HG03095 (cell line): ENCODE results near the gene LRRC49.
"Not testable (repeated sequence)": the region's sequence is repeated elsewhere in the genome, so short reads cannot be mapped to it uniquely, and the experiment has no call there.

Experiments
- ATAC-seq: cut with Tn5 transposase; IDR thresholded peaks from one replicate; pipeline ENCODE4 v1.9.1; 2021; ENCODE audit warnings: moderate library complexity; ENCODE audit not compliant: unreplicated experiment

Gene LRRC49

DNA sequence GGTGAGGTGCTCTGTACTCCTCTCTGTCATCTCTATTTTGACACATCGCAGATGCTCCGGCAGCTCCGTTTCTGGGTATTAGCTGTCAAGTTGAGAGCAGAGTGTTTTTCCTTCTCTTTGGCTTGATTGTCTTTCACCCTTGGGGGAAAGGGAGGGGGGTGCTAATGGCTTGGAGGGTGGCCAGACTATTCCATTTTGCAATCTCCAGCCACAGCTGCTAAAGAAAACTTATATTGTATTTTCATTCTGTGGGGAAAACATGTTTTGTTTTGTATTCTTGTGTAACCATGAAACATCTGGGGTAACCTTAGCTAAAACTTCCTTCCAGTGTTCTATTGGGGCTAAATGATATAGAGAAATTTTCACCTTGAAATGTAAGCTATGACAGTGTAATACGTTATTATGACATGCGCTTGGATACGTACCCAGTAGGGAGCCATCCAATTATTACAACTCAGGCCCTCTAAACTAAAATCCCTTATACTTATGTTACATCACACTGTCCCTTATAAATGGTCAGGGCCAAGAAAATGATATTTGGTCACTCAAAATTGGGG lies 24.6 kb upstream of the LRRC49 start:
- ATAC-seq, result no peak

DNA sequence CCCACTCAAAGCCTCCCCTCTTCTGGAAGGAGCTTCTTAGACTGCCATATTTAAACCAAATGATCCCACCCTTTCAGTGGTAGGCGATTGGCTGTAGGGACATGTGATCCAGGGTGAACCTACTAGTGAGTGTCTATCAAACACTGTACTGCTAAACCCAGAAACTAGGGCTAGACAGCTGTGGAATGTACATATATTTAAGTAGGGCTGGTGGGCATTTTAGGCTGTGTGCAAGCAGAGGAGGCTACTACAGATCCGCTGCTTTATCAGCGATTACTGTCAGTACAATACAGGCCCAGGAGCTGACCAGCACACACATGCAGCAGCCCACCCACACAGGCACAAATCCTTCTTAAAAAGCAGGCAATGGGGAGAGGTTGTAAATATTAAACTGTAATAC lies 23.3 kb upstream of the LRRC49 start:
- no peak for ATAC-seq

DNA sequence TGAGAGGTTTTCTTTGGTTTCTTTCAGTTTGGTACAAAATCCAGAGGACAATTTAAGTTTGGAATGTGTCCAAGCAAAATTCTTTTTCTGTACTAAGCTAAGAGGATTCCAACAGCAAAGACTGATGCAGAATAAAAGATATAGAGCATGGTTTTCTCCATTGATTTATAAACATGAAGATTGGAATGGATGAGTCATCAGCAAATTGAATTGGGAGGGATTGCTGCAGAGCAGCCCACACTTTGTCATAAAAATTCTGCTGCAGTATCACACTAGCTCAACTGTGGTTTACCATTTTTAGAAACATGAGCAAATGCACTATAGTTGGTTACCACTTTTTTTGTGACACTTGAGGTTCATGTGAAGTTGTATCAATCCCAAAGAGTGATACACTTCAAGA lies 22.6 kb upstream of the LRRC49 start:
- no peak for ATAC-seq

DNA sequence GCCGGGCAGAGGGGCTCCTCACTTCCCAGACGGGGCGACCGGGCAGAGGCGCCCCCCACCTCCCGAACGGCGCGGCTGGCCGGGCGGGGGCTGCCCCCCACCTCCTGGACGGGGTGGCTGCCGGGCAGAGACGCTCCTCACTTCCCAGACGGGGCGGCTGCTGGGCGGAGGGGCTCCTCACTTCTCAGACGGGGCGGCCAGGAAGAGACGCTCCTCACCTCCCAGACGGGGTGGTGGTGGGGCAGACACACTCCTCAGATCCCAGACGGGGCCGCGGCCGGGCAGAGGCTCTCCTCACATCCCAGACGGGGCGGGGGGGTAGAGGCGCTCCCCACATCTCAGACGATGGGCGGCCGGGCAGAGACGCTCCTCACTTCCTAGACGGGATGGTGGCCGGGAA lies 21.1 kb upstream of the LRRC49 start:
- not testable (repeated sequence) for ATAC-seq

DNA sequence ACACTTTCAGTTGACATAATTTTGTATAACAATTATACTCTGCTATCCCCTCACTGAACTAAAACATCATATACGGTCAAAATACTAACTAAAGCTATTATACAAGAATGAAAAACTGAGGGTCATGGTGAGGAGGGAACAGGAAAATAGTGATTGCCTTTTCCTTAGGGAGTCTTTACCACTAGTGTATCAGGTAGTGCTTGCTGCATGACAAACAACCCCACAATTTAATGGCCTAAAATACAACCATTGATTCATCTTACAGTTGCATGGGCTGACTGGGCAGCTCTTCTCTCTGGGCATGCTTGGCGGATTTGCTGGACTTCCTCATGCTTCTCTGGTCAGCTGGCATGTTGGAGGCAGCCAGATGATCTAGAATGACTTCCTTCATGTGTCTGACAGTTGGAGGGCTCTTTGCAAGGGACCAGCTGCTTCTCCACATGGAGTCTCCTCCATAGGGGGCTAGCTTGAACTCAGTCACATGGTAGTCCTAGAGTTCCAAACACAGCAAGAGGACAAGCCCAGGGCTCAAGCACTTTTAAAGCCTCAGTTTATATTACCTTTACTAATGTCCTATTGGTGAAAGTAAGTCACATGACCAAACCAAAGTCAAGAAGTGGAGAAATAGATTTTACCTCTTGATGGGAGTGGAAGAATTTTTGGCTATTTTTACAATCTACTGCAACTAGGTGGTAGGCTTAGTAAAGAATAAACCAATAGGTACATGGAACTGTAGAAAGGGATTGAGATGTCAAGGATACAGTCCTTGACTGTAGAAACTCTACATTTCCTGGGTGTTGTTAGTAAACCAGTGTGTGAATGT lies 19.2 kb upstream of the LRRC49 start:
- ATAC-seq, result no peak

DNA sequence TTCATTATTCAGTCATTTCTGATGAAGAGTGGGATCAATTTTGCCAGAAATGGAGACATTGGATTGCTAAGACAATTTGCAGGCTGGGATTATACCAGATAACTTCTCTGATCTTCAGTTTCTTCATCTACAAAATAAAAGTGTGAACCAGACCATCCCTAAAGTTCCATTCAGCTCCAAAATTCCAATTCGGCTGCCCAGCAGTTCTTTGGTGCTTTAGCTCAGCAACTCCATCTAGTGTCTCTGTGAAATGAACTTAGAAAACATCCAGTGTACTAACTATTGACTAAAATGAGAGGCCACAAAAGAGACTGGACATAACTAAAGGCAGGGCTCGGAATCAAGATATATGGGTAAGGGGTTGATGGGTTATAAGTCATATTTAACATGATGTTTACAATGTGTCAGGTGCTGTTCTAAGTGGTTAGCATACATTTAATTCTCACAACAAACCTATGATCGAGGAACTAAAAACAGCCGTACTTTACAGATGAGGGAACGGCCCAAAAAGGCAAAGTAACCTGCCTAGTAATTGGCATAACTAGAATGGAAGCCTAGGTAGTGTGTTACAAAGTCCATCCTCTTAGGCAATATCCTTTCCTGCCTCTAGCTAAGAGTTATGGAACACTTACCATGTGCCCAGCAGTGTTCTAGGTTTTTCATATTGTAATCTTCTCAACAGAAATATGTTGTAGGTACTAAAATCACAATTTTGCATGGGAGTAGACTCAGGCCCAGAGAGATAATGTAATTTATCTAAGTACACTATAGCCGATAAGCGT lies 17.4 kb upstream of the LRRC49 start:
- ATAC-seq, result no peak

DNA sequence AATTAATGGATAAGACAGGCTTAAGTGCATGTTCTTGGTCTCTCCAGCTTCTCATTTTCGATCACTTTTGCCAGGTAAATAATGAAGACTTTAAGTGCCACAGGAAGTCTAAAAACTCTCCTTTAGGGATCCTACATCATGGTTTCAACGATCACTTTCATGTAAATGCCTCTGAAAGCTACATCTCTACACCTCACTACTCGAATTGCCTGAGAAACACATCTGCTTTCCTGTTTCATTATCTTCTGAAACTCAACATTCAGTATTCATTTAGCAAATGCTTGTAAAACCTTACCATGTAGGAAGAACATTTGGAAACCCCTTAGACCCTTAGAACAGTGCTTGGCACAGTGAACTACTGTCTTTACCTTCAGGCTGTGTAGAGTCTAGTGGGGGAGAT lies 16.6 kb upstream of the LRRC49 start:
- no peak for ATAC-seq

DNA sequence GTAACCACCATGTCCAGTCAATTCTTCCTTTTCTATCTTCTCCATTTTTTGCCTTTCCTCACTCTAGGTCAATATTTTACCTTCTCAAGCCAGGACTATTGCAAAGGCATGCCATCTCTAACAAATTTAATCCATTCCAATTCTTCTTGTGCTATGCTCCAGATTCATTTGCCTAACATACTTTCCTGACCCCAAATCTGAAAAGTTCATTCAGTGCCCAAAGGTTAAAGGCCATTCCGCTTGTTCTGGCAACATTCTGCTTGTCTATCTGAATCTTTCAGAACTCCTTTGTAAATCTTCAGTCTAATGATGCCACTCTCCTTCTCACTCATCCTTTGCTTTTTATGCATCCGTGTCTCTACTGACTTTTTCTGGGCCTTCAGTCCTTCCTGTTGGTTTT lies 15.9 kb upstream of the LRRC49 start:
- ATAC-seq, result no peak

DNA sequence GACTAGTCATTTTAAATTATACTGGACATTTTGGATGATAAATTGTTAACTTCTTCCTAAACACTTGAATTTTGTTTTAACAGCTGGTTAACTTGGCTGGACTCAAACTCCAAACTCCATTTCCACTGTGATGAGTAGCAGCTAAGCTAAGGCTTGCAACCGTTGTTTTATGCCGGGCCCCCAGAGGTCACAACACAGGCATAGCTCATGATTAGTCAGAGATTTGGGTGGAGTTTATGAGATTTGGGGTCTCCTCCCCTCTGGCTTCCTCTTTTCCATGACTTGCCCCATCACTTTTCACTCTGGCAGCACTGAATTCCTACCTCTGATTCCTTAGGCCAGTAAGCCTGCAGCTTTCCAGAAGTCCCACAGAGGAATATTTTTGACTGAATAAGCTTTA lies 13.2 kb upstream of the LRRC49 start:
- no peak for ATAC-seq

DNA sequence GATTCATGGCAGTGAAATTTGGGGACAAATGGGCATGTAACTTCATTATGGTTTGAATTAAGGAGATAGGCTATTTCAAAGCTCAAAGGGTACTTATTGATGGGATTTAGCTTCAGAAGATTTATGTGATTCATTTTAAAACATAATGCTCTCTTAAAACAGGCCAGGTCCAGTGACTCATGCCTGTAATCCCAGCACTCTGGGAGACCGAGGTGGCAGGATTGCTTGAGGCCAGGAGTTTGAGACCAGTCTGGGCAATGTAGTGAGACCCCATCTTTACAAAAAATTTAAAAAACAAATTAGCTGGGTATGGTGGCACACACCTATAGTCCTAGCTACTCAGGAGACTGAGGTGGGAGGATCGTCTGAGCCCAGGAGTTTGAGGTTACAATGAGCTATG lies 11.8 kb upstream of the LRRC49 start:
- ATAC-seq, result no peak

DNA sequence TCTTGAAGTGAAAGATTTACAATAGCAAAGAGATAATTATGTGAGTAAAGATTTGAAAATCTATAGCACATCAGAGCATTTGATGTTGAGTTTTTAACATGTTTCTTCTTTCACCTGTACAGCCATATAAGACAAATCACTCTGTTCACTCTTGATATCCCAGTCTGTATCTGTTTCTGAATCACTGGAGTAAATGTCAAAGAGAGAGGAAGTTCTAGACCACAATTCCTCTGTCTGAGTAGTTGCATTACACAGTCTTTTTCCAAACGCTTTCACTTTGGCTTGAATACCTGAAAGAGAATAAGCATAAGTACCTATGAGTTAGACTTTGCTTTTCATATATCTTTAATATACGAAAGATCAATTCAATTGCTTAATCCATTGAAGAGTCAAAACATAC lies 10.3 kb upstream of the LRRC49 start:
- no peak for ATAC-seq

DNA sequence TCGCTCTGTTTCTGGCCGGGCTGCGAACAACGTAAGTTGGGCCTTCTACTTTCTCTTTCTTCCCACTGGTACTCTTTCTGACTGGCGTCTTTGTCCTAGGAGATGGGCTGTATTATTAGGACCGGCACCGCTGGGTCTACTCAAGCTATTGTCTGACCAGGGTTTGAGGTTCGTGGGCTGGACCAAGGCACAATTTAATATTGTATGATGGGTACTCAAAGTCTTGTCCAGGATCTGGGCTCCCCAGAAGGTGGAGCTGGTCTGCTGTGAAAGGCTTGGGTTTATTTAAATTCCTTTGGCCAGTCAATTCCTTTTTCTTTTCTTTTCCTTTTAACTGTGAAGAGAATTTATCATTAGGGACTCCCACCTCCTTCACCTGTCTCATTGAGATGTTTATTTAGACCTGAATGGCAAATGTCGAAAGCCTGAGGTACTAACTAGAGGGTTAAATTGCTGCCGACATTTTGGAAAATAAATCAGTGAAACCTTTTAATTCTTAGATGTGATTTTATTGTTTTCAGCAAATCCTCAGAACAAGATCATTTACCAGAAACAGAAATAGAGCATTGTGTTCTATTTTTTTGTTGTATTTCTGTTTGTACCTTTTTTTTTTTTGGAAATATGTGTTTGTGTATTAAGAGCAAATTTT lies 410 bp downstream of the LRRC49 start:
- peak; percentile 19 for ATAC-seq

DNA sequence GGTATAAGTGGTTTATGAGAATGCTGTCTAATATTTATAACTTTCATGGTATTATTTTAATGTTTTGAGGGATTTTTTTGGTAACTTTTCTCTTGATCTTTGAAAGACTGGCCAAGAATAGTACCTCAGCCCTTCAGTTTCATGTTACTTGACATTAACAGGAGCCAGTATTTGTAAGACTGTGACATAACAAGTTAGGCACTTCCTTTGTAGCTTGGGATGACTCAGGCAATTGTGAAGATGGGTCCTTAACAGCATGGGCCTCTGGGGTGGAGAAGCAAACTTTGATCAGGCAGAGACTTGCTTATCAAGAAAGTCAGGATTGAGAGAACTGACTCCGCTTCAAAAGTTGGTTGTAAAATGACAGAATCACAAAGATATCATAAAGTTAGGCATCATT lies 9.5 kb downstream of the LRRC49 start:
- ATAC-seq, result no peak

DNA sequence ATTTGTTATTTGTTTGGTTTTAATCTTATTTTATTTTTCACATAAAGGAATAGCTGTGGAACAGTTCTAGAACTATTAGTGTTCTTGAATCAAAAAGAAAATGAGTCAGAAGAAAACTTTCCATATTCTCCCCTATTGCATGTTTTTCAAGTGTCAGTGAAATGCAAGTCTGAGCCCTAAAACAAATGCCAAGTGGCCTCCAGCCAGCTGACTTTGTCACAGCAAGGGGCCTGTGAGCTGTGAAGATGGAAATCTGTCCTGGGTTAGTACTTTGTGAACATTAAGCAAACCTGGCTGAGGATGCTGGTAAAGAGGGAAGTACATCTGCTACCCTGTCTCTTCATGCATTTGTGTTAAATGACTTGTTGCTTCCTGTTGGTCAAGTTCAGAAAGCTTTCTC lies 14.2 kb downstream of the LRRC49 start:
- ATAC-seq, result no peak

DNA sequence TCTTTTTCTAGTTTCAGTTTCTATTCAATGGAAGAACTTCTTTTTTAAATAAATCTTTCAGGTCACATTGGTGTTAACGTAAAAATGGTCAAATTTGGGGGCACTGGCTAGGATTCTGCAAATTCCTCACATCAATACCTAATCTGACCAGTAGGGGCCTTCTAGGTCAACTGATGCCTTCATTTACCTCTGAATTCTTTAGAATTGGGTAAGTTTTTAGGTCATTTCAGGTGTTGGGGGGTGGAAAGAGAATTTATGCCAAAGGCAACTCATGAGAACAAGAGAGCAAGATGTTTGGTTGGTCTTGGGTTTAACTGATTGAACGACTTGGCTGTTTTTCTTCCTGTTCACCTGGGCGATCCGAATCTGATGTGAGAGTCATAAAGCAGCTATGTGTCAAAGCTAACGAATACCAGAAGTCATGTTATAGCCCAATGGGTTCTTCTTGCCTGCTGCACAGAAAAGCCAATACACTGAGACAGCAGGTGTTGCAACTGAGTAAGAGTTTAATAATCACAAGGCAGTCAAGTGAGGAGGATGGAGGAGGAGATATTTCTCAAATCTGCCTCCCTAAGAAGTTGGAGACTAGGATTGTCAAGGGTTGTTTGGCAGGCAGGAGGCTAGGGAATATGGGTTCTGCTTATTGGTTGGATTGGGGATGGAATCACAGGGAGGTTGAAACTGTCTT lies 15.3 kb downstream of the LRRC49 start:
- ATAC-seq, result no peak

DNA sequence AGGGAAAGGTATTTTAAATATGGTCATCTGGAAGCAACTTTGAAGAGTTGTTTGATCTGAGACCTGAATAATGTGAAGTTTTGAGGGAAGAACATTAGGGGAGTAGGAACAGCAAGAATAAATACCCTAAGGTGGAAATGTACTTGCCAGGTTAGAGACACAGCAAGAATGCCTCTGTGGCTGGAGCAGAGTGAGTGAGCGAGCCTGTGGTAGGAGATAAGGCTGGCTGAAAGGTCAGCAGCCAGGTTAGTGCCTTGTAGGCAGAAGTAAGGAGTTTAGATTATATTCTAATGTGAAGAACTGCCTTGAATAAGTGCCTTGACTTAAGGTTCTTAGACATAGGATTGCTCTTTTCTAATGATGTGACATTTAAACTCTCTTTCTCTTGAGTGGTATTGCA lies 18.3 kb downstream of the LRRC49 start:
- no peak for ATAC-seq

DNA sequence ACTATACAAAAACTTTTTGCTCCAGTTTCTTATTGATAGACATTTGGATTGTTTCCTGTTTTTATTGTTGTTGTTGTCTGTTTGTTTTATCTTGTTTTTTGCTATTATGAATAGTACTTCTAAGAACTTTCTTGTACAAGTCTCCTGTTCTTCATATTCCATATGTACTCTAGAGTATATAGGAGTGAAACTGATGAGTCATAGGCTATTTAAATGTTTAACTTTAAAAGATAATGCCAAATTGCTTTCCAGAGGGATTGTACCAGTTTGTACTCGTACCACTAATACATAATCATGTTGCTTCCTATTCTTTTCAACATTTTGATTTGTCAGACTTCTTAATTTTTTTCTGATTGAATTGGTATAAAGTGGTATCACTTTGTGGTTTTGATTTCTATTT lies 19.6 kb downstream of the LRRC49 start:
- no peak for ATAC-seq

DNA sequence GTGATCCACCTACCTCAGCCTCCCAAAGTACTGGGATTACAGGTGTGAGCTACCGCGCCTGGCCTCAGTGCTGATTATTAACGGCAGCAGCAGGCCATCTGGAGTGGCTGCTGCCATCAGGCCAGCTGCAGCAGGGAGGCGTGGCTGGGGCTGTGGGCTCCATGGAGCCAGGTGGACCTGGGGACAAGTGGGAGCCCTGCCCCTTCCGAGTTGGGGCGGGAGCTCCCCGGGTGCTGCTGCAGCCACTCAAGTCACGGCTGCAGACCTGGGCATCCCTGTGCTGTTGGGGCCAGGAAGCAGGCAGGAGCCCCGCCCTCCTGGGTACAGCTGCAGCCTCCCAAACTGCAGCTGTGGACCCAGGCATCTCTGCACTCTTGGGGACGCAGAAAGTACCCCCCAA lies 23.9 kb downstream of the LRRC49 start:
- ATAC-seq, result no peak

DNA sequence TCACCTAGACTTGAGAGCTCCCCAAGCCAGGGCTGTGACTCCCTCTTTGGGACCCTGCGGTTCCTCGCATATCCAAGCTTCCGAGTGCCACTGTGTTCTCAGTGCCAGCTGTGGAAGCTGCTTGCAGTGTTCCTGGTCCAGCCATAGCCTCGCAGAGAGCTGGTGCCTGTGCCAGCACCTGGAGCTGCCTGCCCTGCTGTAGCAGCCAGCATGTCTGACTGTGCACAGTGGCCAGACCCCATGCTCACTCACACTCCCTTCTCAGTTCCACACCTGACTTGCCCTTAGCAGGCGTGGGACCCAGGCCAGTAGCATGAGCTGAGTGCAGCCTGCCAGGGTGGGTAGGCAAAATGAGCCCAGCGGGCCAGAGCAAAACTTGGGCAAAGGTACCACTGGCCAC lies 25.3 kb downstream of the LRRC49 start:
- no peak for ATAC-seq

DNA sequence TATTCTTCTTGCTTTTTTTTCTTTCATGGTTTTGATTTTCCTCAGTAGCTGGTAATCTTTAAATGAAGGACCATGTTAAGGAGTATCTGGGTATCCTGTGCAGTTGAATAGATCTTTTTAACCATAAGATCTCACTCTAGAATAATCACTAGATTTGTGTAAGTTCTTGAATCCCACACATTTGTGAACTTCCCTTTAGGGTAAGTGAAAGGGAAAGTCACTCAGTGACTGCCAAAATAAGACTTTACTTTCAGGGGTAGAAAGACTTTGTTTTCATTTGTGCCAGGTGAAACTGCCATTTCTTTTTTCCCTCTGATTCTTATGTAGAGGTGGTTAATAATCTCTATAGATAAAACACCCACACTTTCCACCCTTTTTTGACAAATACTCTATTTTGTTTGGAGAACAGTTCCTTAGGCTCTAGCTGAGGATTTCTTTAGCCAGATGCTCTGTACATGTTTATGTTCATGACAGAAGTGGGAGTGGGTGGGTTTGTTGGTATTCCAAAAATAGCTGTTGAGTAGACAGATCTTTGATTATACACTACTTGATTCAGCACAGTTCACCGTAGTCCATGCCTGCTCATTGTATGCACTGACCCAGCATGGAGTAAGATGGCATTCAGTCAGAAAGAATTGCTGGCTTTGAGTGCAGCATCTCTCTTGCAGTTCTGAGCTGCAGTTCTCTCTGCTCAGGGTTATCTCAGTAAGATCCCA lies 28.5 kb downstream of the LRRC49 start:
- no peak for ATAC-seq
